ENCODE measurements around the gene SOWAHA.
"Not testable (repeated sequence)": the region's sequence is repeated elsewhere in the genome, so short reads cannot be mapped to it uniquely, and the experiment has no call there.

The SOWAHA gene

DNA sequence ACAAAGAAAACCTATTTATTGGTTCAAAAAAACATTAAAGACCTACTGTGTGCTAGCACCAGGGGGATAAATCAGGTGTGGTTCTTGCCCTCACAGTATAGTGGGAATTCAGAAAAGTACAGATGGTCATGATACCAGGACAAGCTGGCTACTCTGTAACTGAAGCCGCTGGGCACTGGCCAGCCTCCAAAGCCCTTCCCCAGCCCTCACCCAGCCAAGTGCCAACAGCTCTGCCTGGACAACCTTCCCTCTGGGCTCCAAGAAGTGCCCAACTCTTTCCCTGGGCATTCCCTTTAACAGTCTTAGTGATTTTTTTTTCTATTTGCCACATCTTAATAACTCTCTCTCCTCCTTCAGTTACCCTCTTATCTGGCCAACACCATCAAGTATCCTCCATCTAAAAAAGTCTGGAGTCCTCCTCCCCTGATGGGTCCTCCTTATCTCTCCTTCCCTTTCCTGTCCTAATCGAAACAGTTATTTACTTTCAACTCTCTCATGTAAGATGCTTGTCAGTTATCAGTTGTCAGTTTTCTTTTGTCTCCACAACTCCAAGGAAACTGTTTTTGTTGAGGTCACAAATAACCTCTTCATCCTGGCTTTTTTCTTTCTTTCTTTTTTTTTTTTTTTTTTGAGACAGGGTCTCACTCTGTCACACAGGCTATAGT, 22.8 kb upstream of the SOWAHA start:
- no peak for TF ChIP-seq CTCF (IDR thresholded peaks at IDR 0.05; ENCODE audit: low read depth, low read length, missing control alignments)
- no peak for DNase-seq (ENCODE audit: low read depth)
- in situ Hi-C loops (cut with HindIII; ENCODE audit: low sequenced_read_pairs), result no loop called here
- no peak overlapping the region for H3K4me3 ChIP-seq (ENCODE audit: low read depth, low read length)

DNA sequence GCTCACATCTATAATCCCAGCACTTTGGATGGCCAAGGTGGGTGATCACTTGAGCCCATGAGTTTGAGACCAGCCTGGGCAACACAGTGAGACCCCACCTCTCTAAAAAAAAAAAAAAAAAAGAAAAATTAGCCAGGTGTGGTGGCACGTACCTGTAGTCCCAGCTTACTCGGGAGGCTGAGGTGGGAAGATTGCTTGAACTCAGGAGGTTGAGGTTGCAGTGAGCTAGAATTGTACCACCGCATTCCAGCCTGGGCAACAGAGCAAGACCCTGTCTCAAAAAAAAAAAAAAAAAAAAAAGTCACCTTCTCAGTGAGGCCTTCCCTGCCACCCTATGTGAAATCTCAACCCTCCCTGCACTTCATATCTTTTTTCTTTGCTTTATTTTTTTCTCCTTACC, 22.1 kb upstream of the SOWAHA start:
- no peak overlapping the region for H3K4me3 ChIP-seq (ENCODE audit: low read depth, low read length)
- DNase-seq (ENCODE audit: low read depth), result no peak
- in situ Hi-C loops (cut with HindIII; ENCODE audit: low sequenced_read_pairs), result no loop called here
- TF ChIP-seq CTCF (IDR thresholded peaks at IDR 0.05; ENCODE audit: low read depth, low read length, missing control alignments), result no peak

- in situ Hi-C loops (cut with HindIII; ENCODE audit: low sequenced_read_pairs), result no loop called here
- H3K4me3 ChIP-seq (ENCODE audit: low read depth, low read length), result no peak overlapping the region
- no peak for DNase-seq (ENCODE audit: low read depth)
- TF ChIP-seq CTCF (IDR thresholded peaks at IDR 0.05; ENCODE audit: low read depth, low read length, missing control alignments), result no peak
Observed at GRCh38 chr5:132797651-132798050, 15.5 kb upstream of the SOWAHA start.

GRCh38 chr5:132799392-132799791, 13.7 kb upstream of the SOWAHA start:
- TF ChIP-seq CTCF (IDR thresholded peaks at IDR 0.05; ENCODE audit: low read depth, low read length, missing control alignments), result no peak
- H3K4me3 ChIP-seq (ENCODE audit: low read depth, low read length), result no peak overlapping the region
- DNase-seq (ENCODE audit: low read depth), result no peak
- in situ Hi-C loops (cut with HindIII; ENCODE audit: low sequenced_read_pairs), result no loop called here

- in situ Hi-C loops (cut with HindIII; ENCODE audit: low sequenced_read_pairs), result no loop called here
- DNase-seq (ENCODE audit: low read depth), result no peak
- no peak for TF ChIP-seq CTCF (IDR thresholded peaks at IDR 0.05; ENCODE audit: low read depth, low read length, missing control alignments)
- H3K4me3 ChIP-seq (ENCODE audit: low read depth, low read length), result no peak overlapping the region
Observed at GRCh38 chr5:132800545-132800944, 12.6 kb upstream of the SOWAHA start.

GRCh38 chr5:132802044-132802684, 10.9 kb upstream of the SOWAHA start:
- no peak for TF ChIP-seq CTCF (IDR thresholded peaks at IDR 0.05; ENCODE audit: low read depth, low read length, missing control alignments)
- no peak overlapping the region for H3K4me3 ChIP-seq (ENCODE audit: low read depth, low read length)
- no peak for DNase-seq (ENCODE audit: low read depth)
- in situ Hi-C loops (cut with HindIII; ENCODE audit: low sequenced_read_pairs), result no loop called here

- in situ Hi-C loops (cut with HindIII; ENCODE audit: low sequenced_read_pairs); H3K4me3 ChIP-seq (ENCODE audit: low read depth, low read length); DNase-seq (ENCODE audit: low read depth): not testable (repeated sequence)
Observed at GRCh38 chr5:132802685-132803066, 10.4 kb upstream of the SOWAHA start.

GRCh38 chr5:132804219-132804618, 8.9 kb upstream of the SOWAHA start:
- in situ Hi-C loops (cut with HindIII; ENCODE audit: low sequenced_read_pairs); H3K4me3 ChIP-seq (ENCODE audit: low read depth, low read length); DNase-seq (ENCODE audit: low read depth): not testable (repeated sequence)

DNA sequence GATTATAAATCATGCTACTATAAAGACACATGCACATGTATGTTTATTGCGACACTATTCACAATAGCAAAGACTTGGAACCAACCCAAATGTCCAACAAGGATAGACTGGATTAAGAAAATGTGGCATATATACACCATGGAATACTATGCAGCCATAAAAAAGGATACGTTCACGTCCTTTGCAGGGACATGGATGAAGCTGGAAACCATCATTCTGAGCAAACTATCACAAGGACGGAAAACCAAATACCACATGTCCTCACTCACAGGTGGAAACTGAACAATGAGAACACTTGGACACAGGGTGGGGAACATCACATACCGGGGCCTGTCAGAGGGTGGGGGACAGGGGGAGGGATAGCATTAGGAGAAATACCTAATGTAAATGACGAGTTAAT, 7.2 kb upstream of the SOWAHA start:
- DNase-seq (ENCODE audit: low read depth); H3K4me3 ChIP-seq (ENCODE audit: low read depth, low read length); in situ Hi-C loops (cut with HindIII; ENCODE audit: low sequenced_read_pairs): not testable (repeated sequence)

DNA sequence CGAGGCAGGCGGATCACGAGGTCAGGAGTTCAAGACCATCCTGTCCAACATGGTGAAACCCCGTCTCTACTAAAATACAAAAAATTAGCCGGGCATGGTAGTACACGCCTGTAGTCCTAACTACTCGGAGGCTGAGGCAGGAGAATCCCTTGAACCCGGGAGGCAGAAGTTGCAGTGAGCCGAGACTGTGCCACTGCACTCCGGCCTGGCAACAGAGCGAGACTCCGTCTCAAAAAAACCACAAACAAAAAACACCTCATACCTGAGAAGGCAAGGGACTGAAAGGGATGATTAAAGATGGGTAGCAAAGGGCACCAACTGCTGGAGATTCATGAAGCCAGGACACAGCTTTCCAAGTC, 6.3 kb upstream of the SOWAHA start:
- H3K4me3 ChIP-seq (ENCODE audit: low read depth, low read length); DNase-seq (ENCODE audit: low read depth); in situ Hi-C loops (cut with HindIII; ENCODE audit: low sequenced_read_pairs): not testable (repeated sequence)
